Measurements from ENCODE around the gene SLC29A1. TPM values are rescaled to one million over a fixed set of nuclear protein-coding genes. Genes with fewer than 3 reads are reported as not detected.
A peak's percentile ranks its signal among the peaks of the same experiment; 100 is the strongest.

The SLC29A1 gene
- total and polyA plus RNA-seq, 2 experiments from 2014 or later = 23.3 to 30.8 TPM

DNA sequence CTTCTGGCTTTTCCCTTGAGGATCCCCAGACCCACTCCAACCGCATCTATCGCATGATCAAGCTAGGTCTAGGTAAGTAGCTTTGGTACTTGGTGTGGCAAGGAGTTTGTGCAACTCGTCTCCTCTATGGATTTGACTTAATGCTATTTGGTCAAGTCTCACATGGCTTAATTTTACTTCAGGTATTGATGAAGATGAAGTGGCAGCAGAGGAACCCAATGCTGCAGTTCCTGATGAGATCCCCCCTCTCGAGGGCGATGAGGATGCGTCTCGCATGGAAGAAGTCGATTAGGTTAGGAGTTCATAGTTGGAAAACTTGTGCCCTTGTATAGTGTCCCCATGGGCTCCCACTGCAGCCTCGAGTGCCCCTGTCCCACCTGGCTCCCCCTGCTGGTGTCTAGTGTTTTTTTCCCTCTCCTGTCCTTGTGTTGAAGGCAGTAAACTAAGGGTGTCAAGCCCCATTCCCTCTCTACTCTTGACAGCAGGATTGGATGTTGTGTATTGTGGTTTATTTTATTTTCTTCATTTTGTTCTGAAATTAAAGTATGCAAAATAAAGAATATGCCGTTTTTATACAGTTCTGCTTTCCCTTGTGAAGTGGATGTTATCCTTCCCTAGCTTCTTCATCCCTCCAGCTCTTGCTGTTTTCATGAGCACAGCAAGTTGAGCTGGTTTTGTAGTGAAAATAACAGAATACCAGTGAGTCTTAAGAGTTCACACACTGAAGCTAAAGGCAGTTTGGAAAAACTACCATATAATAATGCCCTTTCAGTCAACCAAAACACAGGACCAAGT lies 30.1 kb downstream of the SLC29A1 start:
- Histone ChIP-seq H2AFZ (no peak overlapping the region), H3K4me2 (no peak overlapping the region), H3K36me3 (replicated peaks; ENCODE audit: insufficient read depth, low read depth) (no peaks in the 10 kb centered on the region), H3K9me2 (replicated peaks; ENCODE audit: insufficient read depth) (no peaks in the 10 kb centered on the region), H3K4me1 (ENCODE audit: insufficient read depth) (peaks cover 19% of the 10 kb centered on the region), H3K9me3 (ENCODE audit: low read depth) (no peaks in the 10 kb centered on the region), H3K4me3 (no peak overlapping the region), H3K27me3 (no peaks in the 10 kb centered on the region), H3K27ac (no peak overlapping the region), H4K20me1 (ENCODE audit: insufficient read depth, poor library complexity, severe bottlenecking) (peaks cover 64% of the 10 kb centered on the region), H3K79me2 (peaks cover 68% of the 10 kb centered on the region)
- WGBS (ENCODE audit: low lambda C conversion rate, missing lambda C conversion rate) = 82% methylated on average over 10 of the region's 10 CpGs
- no peak for TF ChIP-seq EZH2 (IDR thresholded peaks at IDR 0.05; ENCODE audit: borderline replicate concordance)
- TF ChIP-seq, protein P1, sequence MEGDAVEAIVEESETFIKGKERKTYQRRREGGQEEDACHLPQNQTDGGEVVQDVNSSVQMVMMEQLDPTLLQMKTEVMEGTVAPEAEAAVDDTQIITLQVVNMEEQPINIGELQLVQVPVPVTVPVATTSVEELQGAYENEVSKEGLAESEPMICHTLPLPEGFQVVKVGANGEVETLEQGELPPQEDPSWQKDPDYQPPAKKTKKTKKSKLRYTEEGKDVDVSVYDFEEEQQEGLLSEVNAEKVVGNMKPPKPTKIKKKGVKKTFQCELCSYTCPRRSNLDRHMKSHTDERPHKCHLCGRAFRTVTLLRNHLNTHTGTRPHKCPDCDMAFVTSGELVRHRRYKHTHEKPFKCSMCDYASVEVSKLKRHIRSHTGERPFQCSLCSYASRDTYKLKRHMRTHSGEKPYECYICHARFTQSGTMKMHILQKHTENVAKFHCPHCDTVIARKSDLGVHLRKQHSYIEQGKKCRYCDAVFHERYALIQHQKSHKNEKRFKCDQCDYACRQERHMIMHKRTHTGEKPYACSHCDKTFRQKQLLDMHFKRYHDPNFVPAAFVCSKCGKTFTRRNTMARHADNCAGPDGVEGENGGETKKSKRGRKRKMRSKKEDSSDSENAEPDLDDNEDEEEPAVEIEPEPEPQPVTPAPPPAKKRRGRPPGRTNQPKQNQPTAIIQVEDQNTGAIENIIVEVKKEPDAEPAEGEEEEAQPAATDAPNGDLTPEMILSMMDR (IDR thresholded peaks at IDR 0.05; ENCODE audit: poor library complexity) = peak; percentile 44
- DNase-seq (ENCODE audit: low spot score) = peak; percentile 65

DNA sequence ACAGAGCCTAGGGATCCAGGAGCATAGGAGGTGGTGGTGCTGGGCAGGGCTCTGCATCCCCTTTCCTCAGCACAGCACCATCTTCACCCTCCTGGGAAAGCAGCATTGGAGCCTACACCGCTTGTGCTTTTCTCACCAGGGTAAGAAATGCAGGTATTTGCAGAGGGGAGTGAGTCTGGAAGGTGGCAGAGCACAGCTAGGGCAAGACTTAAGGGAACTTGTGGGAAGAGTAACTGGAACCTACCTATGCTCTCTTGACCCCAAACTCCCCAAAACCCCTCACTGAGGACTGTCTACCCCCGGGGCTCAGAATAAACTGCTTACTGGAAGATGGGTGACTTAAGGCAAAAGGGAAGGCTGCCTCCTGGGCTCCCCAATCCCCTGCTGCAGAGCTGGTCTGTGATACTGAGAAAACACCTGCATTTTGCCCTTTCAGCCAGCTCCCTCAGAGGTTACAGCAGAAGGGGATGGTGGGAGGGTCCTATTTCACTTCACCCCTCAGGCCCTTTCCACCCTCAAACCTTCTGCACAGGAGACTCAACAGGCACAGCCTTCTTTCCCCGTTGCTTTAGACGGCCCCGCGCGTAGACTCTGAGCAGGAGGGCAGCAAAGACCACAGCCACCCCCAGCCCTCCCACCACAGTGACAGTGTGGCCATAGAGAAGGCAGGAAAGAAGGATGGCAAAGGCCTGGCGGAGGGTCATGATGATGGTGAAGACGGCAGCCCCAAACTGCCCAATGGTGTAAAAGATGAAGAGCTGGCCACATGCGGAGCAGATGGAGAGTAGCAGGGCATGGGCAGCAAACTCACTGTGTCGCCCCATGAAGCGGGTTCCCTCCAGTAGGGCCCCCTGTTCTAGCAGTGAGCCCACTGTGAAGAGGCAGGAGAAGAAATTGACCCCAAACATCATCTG lies 31.1 kb downstream of the SLC29A1 start:
- H3K79me2 ChIP-seq = peaks cover 58% of the 10 kb centered on the region
- TF ChIP-seq EZH2 (IDR thresholded peaks at IDR 0.05; ENCODE audit: borderline replicate concordance) = no peak
- TF ChIP-seq, protein P1 (IDR thresholded peaks at IDR 0.05; ENCODE audit: poor library complexity) = no peak
- no peak for TF ChIP-seq EZH2phosphoT487 (IDR thresholded peaks at IDR 0.05; ENCODE audit: low read depth, severe bottlenecking, unreplicated experiment)
- H3K9me3 ChIP-seq (ENCODE audit: low read depth) = no peaks in the 10 kb centered on the region
- no peaks in the 10 kb centered on the region for H3K9me2 ChIP-seq (replicated peaks; ENCODE audit: insufficient read depth)
- no peak overlapping the region for H3K4me2 ChIP-seq
- no peak overlapping the region for H2AFZ ChIP-seq
- DNase-seq (ENCODE audit: low spot score) = no peak
- H4K20me1 ChIP-seq (ENCODE audit: insufficient read depth, poor library complexity, severe bottlenecking) = peaks cover 55% of the 10 kb centered on the region
- no peak overlapping the region for H3K27ac ChIP-seq
- H3K4me1 ChIP-seq (ENCODE audit: insufficient read depth) = peaks cover 9% of the 10 kb centered on the region
- WGBS (ENCODE audit: low lambda C conversion rate, missing lambda C conversion rate) = 87% methylated on average over 12 of the region's 12 CpGs
- H3K4me3 ChIP-seq = no peak overlapping the region
- H3K36me3 ChIP-seq (replicated peaks; ENCODE audit: insufficient read depth, low read depth) = no peaks in the 10 kb centered on the region
- H3K27me3 ChIP-seq = no peaks in the 10 kb centered on the region

DNA sequence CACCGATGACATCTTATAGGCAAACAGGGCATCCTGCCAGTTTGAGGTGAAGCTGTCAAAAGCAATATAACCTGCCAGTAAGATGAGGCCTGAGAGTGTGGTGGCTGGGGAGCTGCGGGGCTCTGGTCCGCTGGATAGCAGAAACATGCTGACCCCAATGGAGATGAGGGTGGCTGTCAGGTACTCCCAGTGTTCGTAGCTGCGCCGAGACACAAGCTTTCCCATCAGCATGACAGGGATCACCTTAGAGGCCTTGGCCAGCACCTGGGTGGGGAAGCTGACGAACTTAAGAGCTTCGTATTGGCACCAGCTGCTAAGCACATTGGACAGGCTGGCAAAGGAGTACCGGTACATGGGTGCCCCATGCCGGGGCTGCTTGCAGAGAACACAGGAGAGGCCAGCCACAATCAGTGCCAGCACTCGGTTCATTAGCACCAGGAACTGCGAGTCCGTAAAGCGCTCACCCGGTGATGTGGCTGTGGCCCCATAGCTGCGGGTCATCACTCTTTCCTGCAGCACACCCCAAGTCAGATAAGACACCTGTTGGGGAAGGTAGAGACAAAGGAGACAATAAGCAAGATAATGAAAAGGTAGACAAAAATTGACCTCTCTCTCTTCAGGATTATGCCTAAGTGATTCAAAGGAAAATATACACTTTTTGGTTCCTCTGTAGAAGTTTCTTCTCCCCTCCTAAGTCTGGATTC lies 31.9 kb downstream of the SLC29A1 start:
- peaks cover 5% of the 10 kb centered on the region for H3K4me1 ChIP-seq (ENCODE audit: insufficient read depth)
- H3K4me3 ChIP-seq = no peak overlapping the region
- no peaks in the 10 kb centered on the region for H3K9me3 ChIP-seq (ENCODE audit: low read depth)
- H3K4me2 ChIP-seq = peak overlapping the region; percentile 98
- H2AFZ ChIP-seq = no peak overlapping the region
- peaks cover 50% of the 10 kb centered on the region for H3K79me2 ChIP-seq
- WGBS (ENCODE audit: low lambda C conversion rate, missing lambda C conversion rate) = 85% methylated on average over 16 of the region's 16 CpGs
- H3K36me3 ChIP-seq (replicated peaks; ENCODE audit: insufficient read depth, low read depth) = no peaks in the 10 kb centered on the region
- H3K27ac ChIP-seq = no peak overlapping the region
- H3K27me3 ChIP-seq = no peaks in the 10 kb centered on the region
- H3K9me2 ChIP-seq (replicated peaks; ENCODE audit: insufficient read depth) = no peaks in the 10 kb centered on the region
- TF ChIP-seq EZH2phosphoT487 (IDR thresholded peaks at IDR 0.05; ENCODE audit: low read depth, severe bottlenecking, unreplicated experiment) (no peak), EZH2 (IDR thresholded peaks at IDR 0.05; ENCODE audit: borderline replicate concordance) (no peak)
- TF ChIP-seq, protein P1 (IDR thresholded peaks at IDR 0.05; ENCODE audit: poor library complexity) = no peak
- DNase-seq (ENCODE audit: low spot score) = no peak
- peaks cover 47% of the 10 kb centered on the region for H4K20me1 ChIP-seq (ENCODE audit: insufficient read depth, poor library complexity, severe bottlenecking)
